Ascending aorta (tissue), 2 donors: ENCODE results near the gene SCLY. TPM values are rescaled to one million over a fixed set of nuclear protein-coding genes. Genes with fewer than 3 reads are reported as not detected.

ENCODE experiments used
- DNase-seq, 2 donors: peaks; one replicate each; pipeline ENCODE4 v3.0.0-alpha.2; 2019; ENCODE audit warnings: low spot score in 2 of 2
- H3K27ac ChIP-seq, 2 donors: fragments of 200-600 bp; sonication (generic); one replicate each; pipeline ENCODE4 v1.5.1; 2016 to 2017; ENCODE audit warnings: mild to moderate bottlenecking in 1 of 2
- H3K27me3 ChIP-seq: fragments of 200-600 bp; sonication (generic); one replicate; pipeline ENCODE4 v1.5.1; 2017
- H3K36me3 ChIP-seq, 2 donors: fragments of 200-600 bp; sonication (generic); one replicate each; pipeline ENCODE4 v1.5.1; 2016
- H3K4me1 ChIP-seq, 2 donors: fragments of 200-600 bp; sonication (generic); one replicate each; pipeline ENCODE4 v1.5.1; 2016 to 2017; ENCODE audit warnings: mild to moderate bottlenecking in 1 of 2
- H3K4me3 ChIP-seq, 2 donors: fragments of 200-600 bp; sonication (generic); one replicate each; pipeline ENCODE4 v1.5.1; 2016 to 2017; ENCODE audit warnings: mild to moderate bottlenecking in 1 of 2
- H3K9me3 ChIP-seq, 2 donors: fragments of 200-600 bp; sonication (generic); one replicate each; pipeline ENCODE4 v1.5.1; 2016
- CTCF ChIP-seq, 3 experiments: fragments of 200-600 bp in 2 of 3; fragments of 450-650 bp in 1 of 3; sonication (generic) in 2 of 3; IDR thresholded peaks; one replicate each; pipeline ENCODE4 v1.5.1; 2016 to 2019; ENCODE audit warnings: antibody characterized with exemption in 3 of 3, mild to moderate bottlenecking in 1 of 3, moderate library complexity in 1 of 3
- intact Hi-C: fragments of 100-400 bp; cut with DNase I; formaldehyde crosslinking; loops from one replicate; pipeline ENCODE4 v1.15.1; 2023
- total RNA-seq: library from RNA; depleted of rRNA; stranded (reverse); fragments of >200 nt; gene quantifications from one replicate; pipeline ENCODE4 v1.1.0, GENCODE V29; 2016

Gene SCLY
- total RNA-seq, 1 donor from 2014 or later, result 87.5 TPM

DNA sequence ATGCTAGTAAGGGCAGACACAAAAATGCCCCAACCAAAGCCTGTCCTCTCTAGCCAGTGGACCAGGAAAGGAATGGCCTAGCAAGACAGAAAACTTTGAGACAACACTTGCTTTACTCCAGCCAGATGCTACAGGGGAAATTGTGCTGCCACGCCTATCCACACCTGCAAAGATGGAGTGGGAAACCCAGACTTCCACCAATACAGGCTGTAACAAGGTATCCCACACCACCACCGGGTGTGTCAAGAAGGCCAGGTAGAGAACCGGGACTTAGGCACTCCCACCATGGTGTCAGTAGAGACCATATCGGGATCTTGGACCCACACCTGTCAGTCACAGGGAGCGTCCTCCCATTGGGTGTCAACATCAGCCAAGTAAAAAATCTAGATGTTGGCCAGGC lies 23.1 kb downstream of the SCLY start:
- intact Hi-C loops, result no loop called here
- DNase-seq, result no peak
- peaks cover 24 to 38% of the 10 kb centered on the region in 2 donors for H3K36me3 ChIP-seq

GRCh38 chr2:238084761-238085160 lies 24.0 kb downstream of the SCLY start:
- H3K9me3 ChIP-seq, result no peaks in the 10 kb centered on the region
- H3K4me3 ChIP-seq, result no peak overlapping the region
- no peaks in the 10 kb centered on the region for H3K4me1 ChIP-seq
- DNase-seq, result no peak
- peaks cover 24 to 38% of the 10 kb centered on the region in 2 donors for H3K36me3 ChIP-seq
- no peak overlapping the region for H3K27ac ChIP-seq
- intact Hi-C loops, result no loop called here
- no peak for TF ChIP-seq CTCF (IDR thresholded peaks at IDR 0.05)
- H3K27me3 ChIP-seq, result no peaks in the 10 kb centered on the region

More for the DNA sequence above, 23.1 kb downstream of the SCLY start:
- Histone ChIP-seq H3K27me3 (no peaks in the 10 kb centered on the region), H3K27ac (no peak overlapping the region), H3K9me3 (no peaks in the 10 kb centered on the region), H3K4me3 (no peak overlapping the region), H3K4me1 (no peaks in the 10 kb centered on the region)
- no peak for TF ChIP-seq CTCF (IDR thresholded peaks at IDR 0.05)

GRCh38 chr2:238085899-238086298 lies 25.1 kb downstream of the SCLY start:
- Histone ChIP-seq H3K36me3 (peaks cover 24 to 38% of the 10 kb centered on the region in 2 donors), H3K27ac (no peak overlapping the region), H3K9me3 (no peaks in the 10 kb centered on the region), H3K4me3 (no peak overlapping the region), H3K27me3 (no peaks in the 10 kb centered on the region), H3K4me1 (no peaks in the 10 kb centered on the region)
- DNase-seq, result no peak
- intact Hi-C loops, result no loop called here
- no peak for TF ChIP-seq CTCF (IDR thresholded peaks at IDR 0.05)

DNA sequence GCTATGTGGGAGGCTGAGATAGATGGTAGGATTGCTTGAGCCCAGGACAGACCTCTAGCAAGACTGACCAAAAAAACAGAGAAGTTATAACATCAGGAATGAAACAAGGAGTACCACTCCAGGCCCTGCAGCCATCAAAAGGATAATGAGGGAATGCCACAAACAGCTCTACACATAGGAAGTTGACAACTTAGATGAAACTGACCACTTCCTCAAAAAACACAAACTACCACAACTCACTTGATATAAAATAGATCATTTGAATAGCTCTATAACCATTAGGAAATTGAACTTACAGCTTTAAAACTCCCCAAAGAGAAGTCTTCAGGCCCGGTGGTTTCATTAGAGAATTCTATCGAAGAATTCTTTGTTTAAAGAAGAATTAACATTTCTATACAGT lies 26.4 kb downstream of the SCLY start:
- Histone ChIP-seq H3K27ac (no peak overlapping the region), H3K9me3 (no peaks in the 10 kb centered on the region), H3K27me3 (no peaks in the 10 kb centered on the region), H3K4me3 (no peak overlapping the region), H3K36me3 (peaks cover 18 to 27% of the 10 kb centered on the region in 2 donors), H3K4me1 (no peaks in the 10 kb centered on the region)
- no peak for TF ChIP-seq CTCF (IDR thresholded peaks at IDR 0.05)
- no peak for DNase-seq
- intact Hi-C loops, result no loop called here

GRCh38 chr2:238090887-238091286 lies 30.1 kb downstream of the SCLY start:
- no peak overlapping the region for H3K27ac ChIP-seq
- no peak for DNase-seq
- H3K4me1 ChIP-seq, result no peaks in the 10 kb centered on the region
- intact Hi-C loops, result no loop called here
- H3K27me3 ChIP-seq, result no peaks in the 10 kb centered on the region
- no peak overlapping the region for H3K4me3 ChIP-seq
- H3K36me3 ChIP-seq, result no peaks in the 10 kb centered on the region
- H3K9me3 ChIP-seq, result no peaks in the 10 kb centered on the region
- TF ChIP-seq CTCF (IDR thresholded peaks at IDR 0.05), result no peak

- no peak overlapping the region for H3K27ac ChIP-seq
- intact Hi-C loops, result no loop called here
- no peak for DNase-seq
- no peak overlapping the region for H3K4me3 ChIP-seq
- no peak for TF ChIP-seq CTCF (IDR thresholded peaks at IDR 0.05)
- no peaks in the 10 kb centered on the region for H3K9me3 ChIP-seq
- no peaks in the 10 kb centered on the region for H3K27me3 ChIP-seq
- no peaks in the 10 kb centered on the region for H3K4me1 ChIP-seq
- no peaks in the 10 kb centered on the region for H3K36me3 ChIP-seq
Observed at GRCh38 chr2:238091436-238092060, 30.7 kb downstream of the SCLY start.
